ENCODE data around the gene TBK1. TPM values are rescaled to one million over a fixed set of nuclear protein-coding genes. Genes with fewer than 3 reads are reported as not detected.

The TBK1 gene
- total and polyA plus RNA-seq, 9 of the 15 experiments (the other 6 are each of a cell fraction or from before 2014, with no cell fraction given) = 20.4 to 42.0 (median 27.8) TPM

DNA sequence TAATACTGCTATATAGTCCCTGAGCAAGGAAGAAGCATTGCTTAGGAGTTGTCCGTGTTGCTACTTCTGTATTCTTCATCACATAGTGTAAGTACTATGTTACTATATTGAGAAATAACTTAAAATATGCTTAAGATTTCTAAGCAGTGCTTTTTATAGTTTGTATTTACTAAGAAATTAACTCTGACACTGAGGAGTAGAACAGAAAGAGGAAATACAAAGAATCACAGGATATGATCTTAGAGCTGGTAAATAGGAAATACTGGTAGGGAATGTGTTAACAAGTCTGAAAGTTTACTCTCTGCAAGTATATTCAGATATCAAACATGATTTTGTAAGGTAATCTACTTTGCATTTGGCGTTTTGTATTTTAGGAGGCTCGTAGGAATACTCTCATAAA lies 32.2 kb upstream of the TBK1 start (continued):
- TF ChIP-seq XRCC3 (IDR thresholded peaks at IDR 0.05) (no peak), TFAM (CRISPR knock-in tag; conservative IDR thresholded peaks at IDR 0.05) (no peak), CBX1 (IDR thresholded peaks at IDR 0.05; ENCODE audit: low read depth) (no peak), CBX2 (IDR thresholded peaks at IDR 0.05; ENCODE audit: insufficient read depth, low read length, poor library complexity, severe bottlenecking) (no peak), ELK3 (CRISPR knock-in tag; IDR thresholded peaks at IDR 0.05) (no peak), CTBP1 (IDR thresholded peaks at IDR 0.05; ENCODE audit: borderline replicate concordance) (no peak), RAD21 (CRISPR knock-in tag; conservative IDR thresholded peaks at IDR 0.05 in 1 of 2, IDR thresholded peaks at IDR 0.05 in 1 of 2) (no peak), HDAC6 (IDR thresholded peaks at IDR 0.05; ENCODE audit: low read depth, low read length) (no peak)
- TF ChIP-seq, protein P1, sequence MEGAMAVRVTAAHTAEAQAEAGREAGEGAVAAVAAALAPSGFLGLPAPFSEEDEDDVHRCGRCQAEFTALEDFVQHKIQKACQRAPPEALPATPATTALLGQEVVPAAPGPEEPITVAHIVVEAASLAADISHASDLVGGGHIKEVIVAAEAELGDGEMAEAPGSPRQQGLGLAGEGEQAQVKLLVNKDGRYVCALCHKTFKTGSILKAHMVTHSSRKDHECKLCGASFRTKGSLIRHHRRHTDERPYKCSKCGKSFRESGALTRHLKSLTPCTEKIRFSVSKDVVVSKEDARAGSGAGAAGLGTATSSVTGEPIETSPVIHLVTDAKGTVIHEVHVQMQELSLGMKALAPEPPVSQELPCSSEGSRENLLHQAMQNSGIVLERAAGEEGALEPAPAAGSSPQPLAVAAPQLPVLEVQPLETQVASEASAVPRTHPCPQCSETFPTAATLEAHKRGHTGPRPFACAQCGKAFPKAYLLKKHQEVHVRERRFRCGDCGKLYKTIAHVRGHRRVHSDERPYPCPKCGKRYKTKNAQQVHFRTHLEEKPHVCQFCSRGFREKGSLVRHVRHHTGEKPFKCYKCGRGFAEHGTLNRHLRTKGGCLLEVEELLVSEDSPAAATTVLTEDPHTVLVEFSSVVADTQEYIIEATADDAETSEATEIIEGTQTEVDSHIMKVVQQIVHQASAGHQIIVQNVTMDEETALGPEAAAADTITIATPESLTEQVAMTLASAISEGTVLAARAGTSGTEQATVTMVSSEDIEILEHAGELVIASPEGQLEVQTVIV (CRISPR knock-in tag; IDR thresholded peaks at IDR 0.05; ENCODE audit: borderline replicate concordance) = no peak
- TF ChIP-seq, protein P2, sequence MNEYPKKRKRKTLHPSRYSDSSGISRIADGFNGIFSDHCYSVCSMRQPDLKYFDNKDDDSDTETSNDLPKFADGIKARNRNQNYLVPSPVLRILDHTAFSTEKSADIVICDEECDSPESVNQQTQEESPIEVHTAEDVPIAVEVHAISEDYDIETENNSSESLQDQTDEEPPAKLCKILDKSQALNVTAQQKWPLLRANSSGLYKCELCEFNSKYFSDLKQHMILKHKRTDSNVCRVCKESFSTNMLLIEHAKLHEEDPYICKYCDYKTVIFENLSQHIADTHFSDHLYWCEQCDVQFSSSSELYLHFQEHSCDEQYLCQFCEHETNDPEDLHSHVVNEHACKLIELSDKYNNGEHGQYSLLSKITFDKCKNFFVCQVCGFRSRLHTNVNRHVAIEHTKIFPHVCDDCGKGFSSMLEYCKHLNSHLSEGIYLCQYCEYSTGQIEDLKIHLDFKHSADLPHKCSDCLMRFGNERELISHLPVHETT (CRISPR knock-in tag; conservative IDR thresholded peaks at IDR 0.05 in 1 of 2, IDR thresholded peaks at IDR 0.05 in 1 of 2) = no peak
- TF ChIP-seq, protein P3, sequence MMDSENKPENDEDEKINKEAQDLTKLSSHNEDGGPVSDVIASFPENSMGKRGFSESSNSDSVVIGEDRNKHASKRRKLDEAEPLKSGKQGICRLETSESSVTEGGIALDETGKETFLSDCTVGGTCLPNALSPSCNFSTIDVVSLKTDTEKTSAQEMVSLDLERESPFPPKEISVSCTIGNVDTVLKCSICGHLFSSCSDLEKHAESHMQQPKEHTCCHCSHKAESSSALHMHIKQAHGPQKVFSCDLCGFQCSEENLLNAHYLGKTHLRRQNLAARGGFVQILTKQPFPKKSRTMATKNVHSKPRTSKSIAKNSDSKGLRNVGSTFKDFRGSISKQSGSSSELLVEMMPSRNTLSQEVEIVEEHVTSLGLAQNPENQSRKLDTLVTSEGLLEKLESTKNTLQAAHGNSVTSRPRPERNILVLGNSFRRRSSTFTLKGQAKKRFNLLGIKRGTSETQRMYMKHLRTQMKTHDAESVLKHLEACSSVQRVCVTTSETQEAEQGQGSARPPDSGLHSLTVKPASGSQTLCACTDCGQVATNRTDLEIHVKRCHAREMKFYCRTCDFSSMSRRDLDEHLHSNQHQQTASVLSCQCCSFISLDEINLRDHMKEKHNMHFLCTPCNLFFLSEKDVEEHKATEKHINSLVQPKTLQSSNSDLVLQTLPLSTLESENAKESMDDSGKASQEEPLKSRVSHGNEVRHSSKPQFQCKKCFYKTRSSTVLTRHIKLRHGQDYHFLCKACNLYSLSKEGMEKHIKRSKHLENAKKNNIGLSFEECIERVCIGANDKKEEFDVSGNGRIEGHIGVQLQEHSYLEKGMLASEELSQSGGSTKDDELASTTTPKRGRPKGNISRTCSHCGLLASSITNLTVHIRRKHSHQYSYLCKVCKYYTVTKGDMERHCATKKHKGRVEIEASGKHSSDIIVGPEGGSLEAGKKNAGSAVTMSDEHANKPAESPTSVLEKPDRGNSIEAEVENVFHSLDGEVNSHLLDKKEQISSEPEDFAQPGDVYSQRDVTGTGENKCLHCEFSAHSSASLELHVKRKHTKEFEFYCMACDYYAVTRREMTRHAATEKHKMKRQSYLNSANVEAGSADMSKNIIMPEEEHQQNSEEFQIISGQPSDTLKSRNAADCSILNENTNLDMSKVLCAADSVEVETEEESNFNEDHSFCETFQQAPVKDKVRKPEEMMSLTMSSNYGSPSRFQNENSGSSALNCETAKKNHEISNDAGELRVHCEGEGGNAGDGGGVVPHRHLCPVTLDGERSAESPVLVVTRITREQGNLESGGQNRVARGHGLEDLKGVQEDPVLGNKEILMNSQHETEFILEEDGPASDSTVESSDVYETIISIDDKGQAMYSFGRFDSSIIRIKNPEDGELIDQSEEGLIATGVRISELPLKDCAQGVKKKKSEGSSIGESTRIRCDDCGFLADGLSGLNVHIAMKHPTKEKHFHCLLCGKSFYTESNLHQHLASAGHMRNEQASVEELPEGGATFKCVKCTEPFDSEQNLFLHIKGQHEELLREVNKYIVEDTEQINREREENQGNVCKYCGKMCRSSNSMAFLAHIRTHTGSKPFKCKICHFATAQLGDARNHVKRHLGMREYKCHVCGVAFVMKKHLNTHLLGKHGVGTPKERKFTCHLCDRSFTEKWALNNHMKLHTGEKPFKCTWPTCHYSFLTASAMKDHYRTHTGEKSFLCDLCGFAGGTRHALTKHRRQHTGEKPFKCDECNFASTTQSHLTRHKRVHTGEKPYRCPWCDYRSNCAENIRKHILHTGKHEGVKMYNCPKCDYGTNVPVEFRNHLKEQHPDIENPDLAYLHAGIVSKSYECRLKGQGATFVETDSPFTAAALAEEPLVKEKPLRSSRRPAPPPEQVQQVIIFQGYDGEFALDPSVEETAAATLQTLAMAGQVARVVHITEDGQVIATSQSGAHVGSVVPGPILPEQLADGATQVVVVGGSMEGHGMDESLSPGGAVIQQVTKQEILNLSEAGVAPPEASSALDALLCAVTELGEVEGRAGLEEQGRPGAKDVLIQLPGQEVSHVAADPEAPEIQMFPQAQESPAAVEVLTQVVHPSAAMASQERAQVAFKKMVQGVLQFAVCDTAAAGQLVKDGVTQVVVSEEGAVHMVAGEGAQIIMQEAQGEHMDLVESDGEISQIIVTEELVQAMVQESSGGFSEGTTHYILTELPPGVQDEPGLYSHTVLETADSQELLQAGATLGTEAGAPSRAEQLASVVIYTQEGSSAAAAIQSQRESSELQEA (IDR thresholded peaks at IDR 0.05; ENCODE audit: low read depth) = no peak
